Measurements from ENCODE around the gene LYPD1.

The LYPD1 gene

GRCh38 chr2:132668189-132668823 lies 1.7 kb downstream of the LYPD1 start:
- no peak for DNase-seq (ENCODE audit: low read depth)

GRCh38 chr2:132667706-132668105 lies 2.3 kb downstream of the LYPD1 start:
- no peak for DNase-seq (ENCODE audit: low read depth)

GRCh38 chr2:132665401-132666140 lies 4.4 kb downstream of the LYPD1 start:
- DNase-seq (ENCODE audit: low read depth), result no peak

DNA sequence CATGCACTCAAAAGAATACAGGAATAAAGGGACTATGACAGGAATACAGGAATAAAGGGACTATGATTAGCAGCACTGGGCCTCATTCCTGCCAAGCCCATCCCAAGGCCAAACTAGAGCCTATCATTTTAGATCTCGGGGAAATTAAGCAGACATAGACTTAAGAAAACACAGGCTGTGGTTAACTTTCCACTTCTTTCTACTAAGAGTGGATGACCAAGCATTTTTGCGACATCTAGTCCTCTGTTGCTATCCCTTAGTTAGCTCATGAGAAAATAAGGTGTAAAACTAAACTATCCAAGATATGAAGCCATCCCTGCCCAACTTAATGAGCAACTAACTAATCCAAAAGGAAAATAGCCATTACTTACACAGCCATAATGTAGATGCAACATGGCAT lies 5.9 kb downstream of the LYPD1 start:
- no peak for DNase-seq (ENCODE audit: low read depth)

GRCh38 chr2:132662732-132663131 lies 7.3 kb downstream of the LYPD1 start:
- no peak for DNase-seq (ENCODE audit: low read depth)

DNA sequence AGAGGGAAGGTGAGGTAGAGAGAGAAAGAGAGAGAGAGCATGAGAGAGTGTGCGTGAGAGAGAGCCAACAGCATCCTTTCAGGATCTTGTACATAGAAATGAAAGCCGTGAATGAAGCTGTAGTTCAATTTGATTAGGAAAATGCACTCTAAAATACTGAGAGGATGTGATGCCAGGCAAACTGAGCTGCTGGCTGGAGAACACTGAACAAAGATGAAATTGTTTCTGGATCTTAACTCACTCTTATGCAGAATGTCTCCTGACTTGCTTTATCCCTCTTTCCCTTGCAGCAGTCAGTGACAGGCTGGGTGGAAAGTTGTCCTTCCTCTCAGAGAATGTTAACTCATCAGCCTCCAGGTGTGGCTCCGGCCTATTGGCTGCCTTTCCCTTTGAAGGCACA lies 10.7 kb downstream of the LYPD1 start:
- no peak for DNase-seq (ENCODE audit: low read depth)

- no peak for DNase-seq (ENCODE audit: low read depth)
These were observed 13.6 kb downstream of the LYPD1 start for GRCh38 chr2:132656266-132656975.

DNA sequence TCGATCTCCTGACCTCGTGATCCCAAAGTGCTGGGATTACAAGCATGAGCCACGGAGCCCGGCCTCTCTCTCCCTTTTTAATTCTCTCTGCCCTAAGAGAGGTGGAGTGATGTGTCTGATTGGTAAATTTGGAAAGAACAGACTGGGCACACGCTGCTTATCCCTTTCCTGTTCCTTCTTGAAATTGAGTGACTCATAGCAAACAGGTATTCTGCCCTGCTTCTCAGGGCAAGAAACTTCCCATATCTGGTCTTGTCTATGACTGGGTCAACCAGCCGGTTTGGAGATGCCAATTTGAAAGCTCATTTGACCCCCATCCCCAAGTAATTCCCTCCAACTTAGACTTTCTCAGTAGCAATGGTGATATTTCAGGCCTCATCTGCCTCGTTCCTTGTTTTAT lies 15.0 kb downstream of the LYPD1 start:
- no peak for DNase-seq (ENCODE audit: low read depth)

DNA sequence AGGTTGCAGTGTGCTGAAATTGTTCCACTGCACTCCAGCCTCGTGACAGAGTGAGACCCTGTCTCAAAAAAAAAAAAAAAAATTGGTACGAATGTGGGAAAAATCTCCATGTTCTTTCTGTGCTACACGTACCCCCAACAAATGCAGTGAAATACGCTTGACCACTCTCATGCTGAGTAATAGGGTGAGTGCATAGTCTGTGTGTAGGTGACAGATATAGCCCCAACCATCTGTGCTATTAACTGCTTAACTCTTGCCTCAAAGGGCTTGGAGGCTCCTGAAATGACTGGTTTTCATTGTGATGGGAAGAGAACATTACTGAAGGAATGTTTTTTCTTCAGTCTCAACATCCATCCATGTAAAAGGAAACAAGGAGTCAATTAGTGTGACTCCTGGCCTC lies 15.7 kb downstream of the LYPD1 start:
- no peak for DNase-seq (ENCODE audit: low read depth)

GRCh38 chr2:132652474-132652873 lies 17.5 kb downstream of the LYPD1 start:
- DNase-seq (ENCODE audit: low read depth), result no peak

DNA sequence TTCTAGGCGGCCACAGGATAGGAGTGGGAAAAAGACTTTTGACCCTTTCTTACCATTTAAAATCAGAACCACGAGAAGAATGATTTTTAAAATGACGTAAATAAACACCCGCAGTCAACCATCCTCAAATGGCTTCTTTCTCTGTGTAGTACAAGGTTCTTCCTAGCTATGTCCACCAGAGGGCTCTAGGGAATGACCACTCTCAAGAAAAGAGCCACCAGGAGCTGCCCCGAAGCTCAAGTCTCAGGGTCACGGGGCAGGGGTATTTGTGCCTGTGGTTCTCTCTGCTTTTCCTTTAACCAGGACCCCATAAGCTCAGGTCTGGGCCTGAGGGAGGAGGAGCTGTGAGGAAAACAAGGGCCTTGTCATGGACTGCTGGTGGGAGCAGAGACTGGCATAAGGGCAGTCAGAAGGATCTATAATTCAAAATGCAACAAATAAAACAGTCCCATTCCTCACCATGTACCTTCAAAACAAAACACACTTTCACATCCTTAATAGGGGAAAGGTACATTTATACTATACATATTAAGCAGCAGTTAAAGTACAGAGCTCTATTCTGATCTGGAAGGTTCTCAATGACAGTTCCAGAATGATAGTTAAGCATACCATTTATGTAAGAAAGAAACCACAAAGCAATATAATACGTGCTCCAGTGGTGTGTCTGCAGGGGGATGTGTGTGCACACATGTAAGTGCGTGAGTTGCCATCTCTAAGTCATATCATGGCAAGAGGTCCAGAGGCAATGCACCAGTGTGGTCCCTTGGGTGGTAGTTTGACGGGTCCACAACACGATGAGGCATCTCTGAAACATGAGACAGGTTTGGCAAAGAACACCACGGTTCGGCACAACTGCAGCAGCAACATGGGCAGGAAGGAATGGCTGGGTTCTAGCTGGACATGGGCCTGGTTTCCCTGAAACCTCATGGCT lies 18.6 kb downstream of the LYPD1 start:
- DNase-seq (ENCODE audit: low read depth), result peak; percentile 5

GRCh38 chr2:132646540-132647108 lies 23.4 kb downstream of the LYPD1 start:
- DNase-seq (ENCODE audit: low read depth), result no peak

- no peak for DNase-seq (ENCODE audit: low read depth)
These were observed 24.1 kb downstream of the LYPD1 start for GRCh38 chr2:132645722-132646539.

- no peak for DNase-seq (ENCODE audit: low read depth)
These were observed 24.8 kb downstream of the LYPD1 start for GRCh38 chr2:132645176-132645575.

DNA sequence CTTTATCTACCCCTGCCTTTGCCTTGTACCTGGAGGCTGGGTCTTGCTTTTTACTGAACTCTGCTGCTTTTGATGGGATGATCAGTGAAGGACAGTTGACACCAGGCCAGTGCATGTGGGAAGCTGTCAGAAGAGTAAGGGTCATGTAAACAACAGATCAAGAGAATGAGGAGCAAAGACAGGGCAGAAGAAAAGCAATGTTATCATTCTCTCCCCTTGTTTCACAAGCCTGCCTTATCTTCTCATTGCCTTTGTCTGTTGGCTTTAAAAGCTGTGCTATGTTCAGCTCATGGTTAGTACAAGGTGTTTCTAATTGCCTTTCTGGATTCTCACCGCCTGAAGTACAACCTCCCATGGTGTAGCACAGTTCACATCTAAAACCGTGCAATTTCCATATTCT lies 27.6 kb downstream of the LYPD1 start:
- DNase-seq (ENCODE audit: low read depth), result no peak

DNA sequence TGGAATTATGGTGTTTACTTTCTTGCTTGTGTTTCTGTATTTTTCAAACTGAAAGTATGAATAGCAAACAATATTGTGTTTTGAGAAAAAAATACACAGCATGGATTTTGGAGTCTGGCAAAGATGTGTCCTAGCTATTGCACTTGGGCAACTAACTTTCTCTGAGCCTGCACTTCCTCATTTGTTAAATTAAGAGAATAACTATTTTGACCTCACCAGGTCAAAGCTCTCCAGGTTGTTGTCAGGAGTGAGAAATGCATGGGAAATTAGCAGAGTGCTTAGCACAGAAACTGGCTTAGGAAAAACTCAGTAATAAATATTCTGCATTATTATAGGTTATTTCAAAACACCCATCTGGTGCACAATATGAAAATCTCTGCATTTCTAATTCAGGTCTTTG lies 28.2 kb downstream of the LYPD1 start:
- DNase-seq (ENCODE audit: low read depth), result no peak

- no peak for DNase-seq (ENCODE audit: low read depth)
These were observed 29.9 kb downstream of the LYPD1 start for GRCh38 chr2:132640116-132640515.

- DNase-seq (ENCODE audit: low read depth), result no peak
These were observed 31.5 kb downstream of the LYPD1 start for GRCh38 chr2:132638313-132639040.

DNA sequence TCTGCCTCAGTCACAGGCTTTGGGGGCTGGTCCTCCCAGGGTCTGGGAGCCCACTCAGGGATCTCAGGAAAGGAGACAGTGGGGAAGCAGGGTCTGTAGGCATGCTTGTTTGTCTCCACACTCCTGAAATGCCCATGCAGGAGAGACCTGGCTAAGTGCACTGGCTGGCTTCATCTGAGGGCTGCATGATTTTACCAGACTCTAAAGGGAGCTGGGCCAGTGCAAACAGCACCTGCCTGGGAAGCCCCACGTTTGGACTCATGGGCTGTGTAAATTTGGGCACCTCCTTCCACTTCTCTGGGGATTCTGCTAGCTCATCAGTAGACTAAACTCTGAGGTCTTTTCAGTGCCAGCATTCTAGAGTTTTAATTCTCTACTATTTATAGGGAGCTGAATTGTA lies 33.7 kb downstream of the LYPD1 start:
- no peak for DNase-seq (ENCODE audit: low read depth)

DNA sequence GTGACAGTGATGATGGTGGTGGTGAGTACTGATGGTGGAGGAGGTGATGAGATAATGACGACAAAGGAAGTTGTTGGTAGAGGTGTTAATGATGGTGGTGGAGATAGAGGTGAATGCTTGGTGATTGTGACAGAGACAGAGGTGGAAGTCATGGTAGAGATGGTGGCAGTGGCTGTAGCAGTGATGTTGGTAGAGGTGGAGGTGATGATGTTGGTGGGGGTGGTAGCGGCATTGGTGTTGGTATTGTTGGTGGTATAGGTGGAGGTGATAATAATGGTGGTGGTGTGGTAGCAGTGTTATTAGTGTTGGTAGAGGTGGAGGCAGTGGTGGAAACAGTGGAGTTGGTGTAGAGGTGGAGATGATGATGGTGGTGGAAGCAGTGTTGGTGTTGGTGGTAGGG lies 36.4 kb downstream of the LYPD1 start:
- DNase-seq (ENCODE audit: low read depth), result no peak
